Measurements from ENCODE around the gene TRAPPC11.

- TF ChIP-seq, protein P1, sequence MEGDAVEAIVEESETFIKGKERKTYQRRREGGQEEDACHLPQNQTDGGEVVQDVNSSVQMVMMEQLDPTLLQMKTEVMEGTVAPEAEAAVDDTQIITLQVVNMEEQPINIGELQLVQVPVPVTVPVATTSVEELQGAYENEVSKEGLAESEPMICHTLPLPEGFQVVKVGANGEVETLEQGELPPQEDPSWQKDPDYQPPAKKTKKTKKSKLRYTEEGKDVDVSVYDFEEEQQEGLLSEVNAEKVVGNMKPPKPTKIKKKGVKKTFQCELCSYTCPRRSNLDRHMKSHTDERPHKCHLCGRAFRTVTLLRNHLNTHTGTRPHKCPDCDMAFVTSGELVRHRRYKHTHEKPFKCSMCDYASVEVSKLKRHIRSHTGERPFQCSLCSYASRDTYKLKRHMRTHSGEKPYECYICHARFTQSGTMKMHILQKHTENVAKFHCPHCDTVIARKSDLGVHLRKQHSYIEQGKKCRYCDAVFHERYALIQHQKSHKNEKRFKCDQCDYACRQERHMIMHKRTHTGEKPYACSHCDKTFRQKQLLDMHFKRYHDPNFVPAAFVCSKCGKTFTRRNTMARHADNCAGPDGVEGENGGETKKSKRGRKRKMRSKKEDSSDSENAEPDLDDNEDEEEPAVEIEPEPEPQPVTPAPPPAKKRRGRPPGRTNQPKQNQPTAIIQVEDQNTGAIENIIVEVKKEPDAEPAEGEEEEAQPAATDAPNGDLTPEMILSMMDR (conservative IDR thresholded peaks at IDR 0.05; ENCODE audit: low read depth, low read length), result no peak
- TF ChIP-seq SMC3 (IDR thresholded peaks at IDR 0.05; ENCODE audit: low read depth, low read length) (no peak), POLR2A (IDR thresholded peaks at IDR 0.05; ENCODE audit: low read depth, low read length) (no peak), CHD1 (IDR thresholded peaks at IDR 0.05; ENCODE audit: low read depth, low read length) (no peak), CEBPB (IDR thresholded peaks at IDR 0.05; ENCODE audit: low read depth, low read length) (no peak), BHLHE40 (IDR thresholded peaks at IDR 0.05; ENCODE audit: low read depth, low read length) (no peak), RCOR1 (IDR thresholded peaks at IDR 0.05; ENCODE audit: insufficient replicate concordance, low read length) (no peak), MAZ (IDR thresholded peaks at IDR 0.05; ENCODE audit: borderline replicate concordance, low read depth, low read length) (no peak), RFX5 (IDR thresholded peaks at IDR 0.05; ENCODE audit: low read depth, low read length) (no peak)
- TF ChIP-seq, protein P2, sequence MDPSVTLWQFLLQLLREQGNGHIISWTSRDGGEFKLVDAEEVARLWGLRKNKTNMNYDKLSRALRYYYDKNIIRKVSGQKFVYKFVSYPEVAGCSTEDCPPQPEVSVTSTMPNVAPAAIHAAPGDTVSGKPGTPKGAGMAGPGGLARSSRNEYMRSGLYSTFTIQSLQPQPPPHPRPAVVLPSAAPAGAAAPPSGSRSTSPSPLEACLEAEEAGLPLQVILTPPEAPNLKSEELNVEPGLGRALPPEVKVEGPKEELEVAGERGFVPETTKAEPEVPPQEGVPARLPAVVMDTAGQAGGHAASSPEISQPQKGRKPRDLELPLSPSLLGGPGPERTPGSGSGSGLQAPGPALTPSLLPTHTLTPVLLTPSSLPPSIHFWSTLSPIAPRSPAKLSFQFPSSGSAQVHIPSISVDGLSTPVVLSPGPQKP (IDR thresholded peaks at IDR 0.05; ENCODE audit: borderline replicate concordance, low read depth, low read length), result no peak
Observed at GRCh38 chr4:183659872-183660242, 764 bp downstream of the TRAPPC11 start.
